C4-2B (cell line): ENCODE results near the gene AKAP14.

Experiments used
- ZFX ChIP-seq: fragments of 450-650 bp; IDR thresholded peaks from 2 replicates; pipeline ENCODE4 v1.6.1; 2017
- TF ChIP-seq, protein P1 (sequence below): fragments of 450-650 bp; conservative IDR thresholded peaks from 2 replicates; pipeline ENCODE4 v1.5.1; 2017; ENCODE audit warnings: mild to moderate bottlenecking

DNA sequence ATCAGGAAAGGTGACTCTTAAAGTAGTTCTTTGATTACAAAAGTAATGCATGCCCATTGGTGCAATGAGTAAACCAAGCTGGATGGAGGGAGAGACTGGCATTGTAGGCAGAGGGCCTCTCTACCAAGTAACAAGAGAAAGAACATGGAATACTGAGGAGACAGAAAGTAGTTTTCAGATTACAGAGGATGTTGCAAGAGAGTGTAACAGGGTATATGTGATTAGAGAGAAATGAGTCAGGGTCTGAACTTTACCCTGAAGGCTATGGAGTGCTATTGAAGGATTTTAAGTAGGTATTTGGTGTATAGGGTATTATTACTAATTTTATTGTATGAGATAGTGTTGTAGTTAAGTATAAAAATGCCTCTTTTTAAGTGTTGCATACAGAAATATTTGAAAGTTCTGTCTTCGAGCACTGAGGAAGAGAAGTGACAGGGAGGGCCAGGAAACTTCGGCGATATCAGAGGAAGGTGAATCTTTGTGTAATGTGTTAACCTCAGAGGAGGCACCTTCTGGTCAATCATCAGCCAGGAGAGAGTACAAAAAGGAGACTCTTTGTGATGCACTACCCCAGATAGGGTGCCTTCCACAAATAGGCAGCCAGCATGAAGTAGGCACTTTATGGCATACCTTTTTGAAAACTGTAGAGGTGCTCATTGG lies 39.7 kb downstream of the AKAP14 start:
- TF ChIP-seq, protein P1, sequence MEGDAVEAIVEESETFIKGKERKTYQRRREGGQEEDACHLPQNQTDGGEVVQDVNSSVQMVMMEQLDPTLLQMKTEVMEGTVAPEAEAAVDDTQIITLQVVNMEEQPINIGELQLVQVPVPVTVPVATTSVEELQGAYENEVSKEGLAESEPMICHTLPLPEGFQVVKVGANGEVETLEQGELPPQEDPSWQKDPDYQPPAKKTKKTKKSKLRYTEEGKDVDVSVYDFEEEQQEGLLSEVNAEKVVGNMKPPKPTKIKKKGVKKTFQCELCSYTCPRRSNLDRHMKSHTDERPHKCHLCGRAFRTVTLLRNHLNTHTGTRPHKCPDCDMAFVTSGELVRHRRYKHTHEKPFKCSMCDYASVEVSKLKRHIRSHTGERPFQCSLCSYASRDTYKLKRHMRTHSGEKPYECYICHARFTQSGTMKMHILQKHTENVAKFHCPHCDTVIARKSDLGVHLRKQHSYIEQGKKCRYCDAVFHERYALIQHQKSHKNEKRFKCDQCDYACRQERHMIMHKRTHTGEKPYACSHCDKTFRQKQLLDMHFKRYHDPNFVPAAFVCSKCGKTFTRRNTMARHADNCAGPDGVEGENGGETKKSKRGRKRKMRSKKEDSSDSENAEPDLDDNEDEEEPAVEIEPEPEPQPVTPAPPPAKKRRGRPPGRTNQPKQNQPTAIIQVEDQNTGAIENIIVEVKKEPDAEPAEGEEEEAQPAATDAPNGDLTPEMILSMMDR, result no peak
- TF ChIP-seq ZFX, result no peak
